Measurements from ENCODE around the gene AKT3.

- TF ChIP-seq POLR2AphosphoS5 (IDR thresholded peaks at IDR 0.05; ENCODE audit: low read depth, low read length) (no peak), GTF2F1 (IDR thresholded peaks at IDR 0.05; ENCODE audit: borderline replicate concordance, low read depth, low read length) (no peak), USF2 (IDR thresholded peaks at IDR 0.05; ENCODE audit: low read length) (no peak), ATF2 (IDR thresholded peaks at IDR 0.05; ENCODE audit: low read length) (no peak), SP1 (IDR thresholded peaks at IDR 0.05; ENCODE audit: low read depth, low read length) (no peak), POU5F1 (IDR thresholded peaks at IDR 0.05; ENCODE audit: low read depth, low read length) (no peak), CTCF (IDR thresholded peaks at IDR 0.05; ENCODE audit: control extremely low read depth in 1 of 3, insufficient read depth in 1 of 3, low read depth in 1 of 3, low read length in 3 of 3) (no peak), GABPA (IDR thresholded peaks at IDR 0.05; ENCODE audit: borderline replicate concordance, insufficient read depth, low read length) (no peak)
Observed at GRCh38 chr1:243831463-243831862, 18.6 kb downstream of the AKT3 start.

Measured in H1 (cell line).